Liver (tissue), 9 donors: Measurements from ENCODE around the gene ARHGEF3. TPM values are rescaled to one million over a fixed set of nuclear protein-coding genes. Genes with fewer than 3 reads are reported as not detected.

ENCODE experiments used
- DNase-seq: peaks from one replicate; pipeline ENCODE4 v3.0.0-alpha.2; 2017; ENCODE audit warnings: low spot score
- H3K27ac ChIP-seq, 2 donors: one replicate each; pipeline ENCODE4 v1.7.0; 2013; ENCODE audit warnings: inconsistent platforms in 2 of 2, low read length in 2 of 2, control low read depth in 1 of 2, low read depth in 1 of 2, mild to moderate bottlenecking in 1 of 2
- H3K27me3 ChIP-seq, 4 donors: one replicate each; pipeline versions ENCODE4 v1.6.1 to v1.7.0; 2013; ENCODE audit warnings: low read length in 3 of 4, inconsistent platforms in 1 of 4, mild to moderate bottlenecking in 1 of 4, moderate library complexity in 1 of 4; ENCODE audit not compliant: control insufficient read depth in 4 of 4, insufficient read depth in 4 of 4
- H3K36me3 ChIP-seq, 4 donors: one replicate each; pipeline versions ENCODE4 v1.6.1 to v1.7.0; 2013; ENCODE audit warnings: low read length in 3 of 4, mild to moderate bottlenecking in 3 of 4, low read depth in 1 of 4, moderate library complexity in 1 of 4; ENCODE audit not compliant: control insufficient read depth in 4 of 4, insufficient read depth in 3 of 4
- H3K4me1 ChIP-seq, 4 donors: one replicate each; pipeline versions ENCODE4 v1.6.1 to v1.7.0; 2013; ENCODE audit warnings: low read length in 3 of 4, mild to moderate bottlenecking in 3 of 4, moderate library complexity in 1 of 4; ENCODE audit not compliant: control insufficient read depth in 4 of 4, insufficient read depth in 4 of 4
- H3K4me3 ChIP-seq, 3 donors: one replicate each; pipeline versions ENCODE4 v1.6.1 to v1.7.0; 2013; ENCODE audit warnings: low read length in 3 of 3, control low read depth in 1 of 3, low read depth in 1 of 3, mild to moderate bottlenecking in 1 of 3
- H3K9ac ChIP-seq, 2 donors: one replicate each; pipeline ENCODE4 v1.7.0; 2013; ENCODE audit warnings: low read length in 2 of 2, mild to moderate bottlenecking in 2 of 2, moderate library complexity in 2 of 2, control low read depth in 1 of 2, low read depth in 1 of 2
- H3K9me3 ChIP-seq, 4 donors: one replicate each; pipeline versions ENCODE4 v1.6.1 to v1.7.0; 2013; ENCODE audit warnings: low read length in 3 of 4; ENCODE audit not compliant: control insufficient read depth in 4 of 4
- FOXA1 ChIP-seq: IDR thresholded peaks from 2 replicates; pipeline ENCODE4 v1.6.1; 2016; ENCODE audit warnings: antibody characterized with exemption
- FOXA2 ChIP-seq: IDR thresholded peaks from 2 replicates; pipeline ENCODE4 v1.6.1; 2016; ENCODE audit warnings: antibody characterized with exemption
- HNF4A ChIP-seq, 2 donors: conservative IDR thresholded peaks; 2 replicates each; pipeline ENCODE4 v1.6.1; 2016; ENCODE audit warnings: antibody characterized with exemption in 2 of 2, mild to moderate bottlenecking in 2 of 2
- HNF4G ChIP-seq: IDR thresholded peaks from 2 replicates; pipeline ENCODE4 v1.6.1; 2016; ENCODE audit warnings: antibody characterized with exemption
- NR2F2 ChIP-seq: IDR thresholded peaks from 2 replicates; pipeline ENCODE4 v1.6.1; 2016; ENCODE audit warnings: antibody characterized with exemption
- REST ChIP-seq: IDR thresholded peaks from 2 replicates; pipeline ENCODE4 v1.6.1; 2016; ENCODE audit warnings: antibody characterized with exemption, mild to moderate bottlenecking
- RXRA ChIP-seq, 2 donors: IDR thresholded peaks; 2 replicates each; pipeline ENCODE4 v1.6.1; 2017 to 2018; ENCODE audit warnings: antibody characterized with exemption in 2 of 2, mild to moderate bottlenecking in 1 of 2
- SP1 ChIP-seq: IDR thresholded peaks from 2 replicates; pipeline ENCODE4 v1.6.1; 2018; ENCODE audit warnings: antibody characterized with exemption, mild to moderate bottlenecking
- YY1 ChIP-seq: IDR thresholded peaks from 2 replicates; pipeline ENCODE4 v1.6.1; 2016; ENCODE audit warnings: antibody characterized with exemption, mild to moderate bottlenecking
- WGBS: extraction: QIAGEN DNeasy Blood & Tissue Kit; methylation state at CpG from one replicate; pipeline ENCODE4 v1.1.7; 2013; 5-methylcytosine and 5-hydroxymethylcytosine counted together
- polyA plus RNA-seq, 2 donors: library from polyadenylated mRNA; stranded (reverse) in 1 of 2; unstranded in 1 of 2; fragments of 200-250 nt in 1 of 2; fragments of >200 nt in 1 of 2; fragmentation: Nextera tagmentation in 1 of 2; extraction: Ambion mirVana in 1 of 2; gene quantifications; one replicate each; pipeline versions ENCODE4 v1.2.1 to v1.2.3, GENCODE V29; 2013 to 2015
- total RNA-seq, 2 donors: library from RNA; depleted of rRNA; stranded (reverse); fragments of >200 nt; gene quantifications; one replicate each; pipeline ENCODE4 v1.2.3, GENCODE V29; 2014
- TF ChIP-seq, protein P1 (sequence below): fragments of 150-350 bp; IDR thresholded peaks from 2 replicates; pipeline ENCODE4 v1.5.1; 2017; ENCODE audit warnings: improper control_type of control experiment, low read depth, low read length; ENCODE audit not compliant: missing input control
- donor health status: healthy.
- donor health status: healthy.
- donor health status: healthy.
- donor health status: healthy.
- donor health status: healthy.

ARHGEF3 gene
- total and polyA plus RNA-seq, 4 donors = 1.6 to 7.9 (median 2.0) TPM

DNA sequence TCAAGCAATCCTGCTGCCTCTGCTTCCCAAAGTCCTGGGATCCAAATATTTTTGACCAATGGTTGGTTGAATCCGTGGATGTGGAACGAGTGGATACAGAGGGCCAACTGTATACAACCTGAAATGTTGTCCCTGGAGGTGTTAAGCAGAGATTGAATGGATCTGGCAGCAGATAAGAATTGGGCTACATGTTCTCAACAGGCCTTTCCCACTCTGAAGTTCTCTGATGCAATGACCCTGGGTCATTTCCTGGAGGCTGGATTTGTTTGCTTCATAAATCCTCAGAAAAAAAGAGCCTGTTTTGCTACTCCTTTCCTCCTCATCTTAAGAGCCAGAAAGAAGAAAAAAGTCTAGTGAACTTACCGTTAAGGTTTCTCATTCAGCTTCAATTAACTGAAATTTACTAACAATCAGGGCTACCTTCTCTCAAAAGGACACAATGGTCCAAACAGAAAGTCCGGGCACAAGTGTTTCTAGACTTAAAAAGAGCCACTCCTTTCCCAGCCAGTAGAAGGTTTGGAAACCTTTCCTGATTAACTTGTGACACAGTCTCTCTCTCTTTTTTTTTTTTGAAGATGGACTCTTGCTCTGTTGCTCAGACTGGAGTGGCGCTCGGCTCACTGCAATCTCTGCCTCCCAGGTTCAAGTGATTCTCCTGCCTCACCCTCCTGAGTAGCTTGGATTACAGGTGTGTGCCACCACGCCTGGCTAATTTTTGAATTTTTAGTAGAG is 6.5 kb downstream of the ARHGEF3 start:
- no peak overlapping the region for H3K27ac ChIP-seq
- H3K9me3 ChIP-seq = no peaks in the 10 kb centered on the region
- WGBS = 86% methylated on average over 7 of the region's 7 CpGs
- no peak for DNase-seq
- no peaks in the 10 kb centered on the region for H3K27me3 ChIP-seq
- no peak overlapping the region for H3K4me3 ChIP-seq
- H3K9ac ChIP-seq = no peak overlapping the region
- peaks cover 0 to 4% (median 2%) of the 10 kb centered on the region in 4 donors for H3K4me1 ChIP-seq
- peak; percentile 37 for TF ChIP-seq NR2F2
- TF ChIP-seq RXRA (IDR thresholded peaks at IDR 0.05) = no peak
- no peaks in the 10 kb centered on the region for H3K36me3 ChIP-seq

GRCh38 chr3:56792193-56792592 is 9.6 kb downstream of the ARHGEF3 start:
- H3K27ac ChIP-seq = no peak overlapping the region
- no peaks in the 10 kb centered on the region for H3K9me3 ChIP-seq
- H3K4me1 ChIP-seq = no peaks in the 10 kb centered on the region
- WGBS = 78% methylated on average over 1 of the region's 1 CpG
- H3K9ac ChIP-seq = no peak overlapping the region
- H3K4me3 ChIP-seq = no peak overlapping the region
- TF ChIP-seq RXRA (IDR thresholded peaks at IDR 0.05) = peak; percentile 60 to 79
- no peak for TF ChIP-seq FOXA2
- TF ChIP-seq NR2F2 = peak; percentile 29
- TF ChIP-seq HNF4A (conservative IDR thresholded peaks at IDR 0.05) = no peak
- H3K36me3 ChIP-seq = no peaks in the 10 kb centered on the region
- DNase-seq = no peak
- no peaks in the 10 kb centered on the region for H3K27me3 ChIP-seq

- Histone ChIP-seq H3K27me3 (no peaks in the 10 kb centered on the region), H3K9me3 (no peaks in the 10 kb centered on the region), H3K4me1 (peaks cover under 1 to 6% (median under 1%) of the 10 kb centered on the region in 4 donors), H3K27ac (no peak overlapping the region), H3K4me3 (no peak overlapping the region), H3K9ac (no peak overlapping the region), H3K36me3 (no peaks in the 10 kb centered on the region)
- TF ChIP-seq RXRA (IDR thresholded peaks at IDR 0.05) (no peak), REST (no peak), FOXA1 (no peak), SP1 (no peak), HNF4G (no peak), YY1 (no peak)
- TF ChIP-seq, protein P1, sequence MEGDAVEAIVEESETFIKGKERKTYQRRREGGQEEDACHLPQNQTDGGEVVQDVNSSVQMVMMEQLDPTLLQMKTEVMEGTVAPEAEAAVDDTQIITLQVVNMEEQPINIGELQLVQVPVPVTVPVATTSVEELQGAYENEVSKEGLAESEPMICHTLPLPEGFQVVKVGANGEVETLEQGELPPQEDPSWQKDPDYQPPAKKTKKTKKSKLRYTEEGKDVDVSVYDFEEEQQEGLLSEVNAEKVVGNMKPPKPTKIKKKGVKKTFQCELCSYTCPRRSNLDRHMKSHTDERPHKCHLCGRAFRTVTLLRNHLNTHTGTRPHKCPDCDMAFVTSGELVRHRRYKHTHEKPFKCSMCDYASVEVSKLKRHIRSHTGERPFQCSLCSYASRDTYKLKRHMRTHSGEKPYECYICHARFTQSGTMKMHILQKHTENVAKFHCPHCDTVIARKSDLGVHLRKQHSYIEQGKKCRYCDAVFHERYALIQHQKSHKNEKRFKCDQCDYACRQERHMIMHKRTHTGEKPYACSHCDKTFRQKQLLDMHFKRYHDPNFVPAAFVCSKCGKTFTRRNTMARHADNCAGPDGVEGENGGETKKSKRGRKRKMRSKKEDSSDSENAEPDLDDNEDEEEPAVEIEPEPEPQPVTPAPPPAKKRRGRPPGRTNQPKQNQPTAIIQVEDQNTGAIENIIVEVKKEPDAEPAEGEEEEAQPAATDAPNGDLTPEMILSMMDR = no peak
- WGBS = 71% methylated on average over 6 of the region's 6 CpGs
- DNase-seq = no peak
Measured at GRCh38 chr3:56790016-56790821, 11.5 kb downstream of the ARHGEF3 start.
